ENCODE measurements around the gene ACTA1. TPM values are rescaled to one million over a fixed set of nuclear protein-coding genes. Genes with fewer than 3 reads are reported as not detected.
"Not testable (repeated sequence)": the region's sequence is repeated elsewhere in the genome, so short reads cannot be mapped to it uniquely, and the experiment has no call there.

The ACTA1 gene
- total RNA-seq, 1 donor from 2014 or later, result not detected

- no peak for DNase-seq (ENCODE audit: low read depth in 2 of 2)
Observed at GRCh38 chr1:229409616-229410369, 24.1 kb downstream of the ACTA1 start.

- no peak for DNase-seq (ENCODE audit: low read depth in 2 of 2)
Observed at GRCh38 chr1:229408458-229409037, 25.3 kb downstream of the ACTA1 start.

GRCh38 chr1:229407206-229408026 is 26.5 kb downstream of the ACTA1 start:
- no peak for DNase-seq (ENCODE audit: low read depth in 2 of 2)

GRCh38 chr1:229406798-229407197 is 27.1 kb downstream of the ACTA1 start:
- no peak for DNase-seq (ENCODE audit: low read depth in 2 of 2)

- DNase-seq (ENCODE audit: low read depth in 2 of 2), result no peak
Observed at GRCh38 chr1:229403573-229403972, 30.3 kb downstream of the ACTA1 start.

GRCh38 chr1:229402993-229403392 is 30.9 kb downstream of the ACTA1 start:
- no peak for DNase-seq (ENCODE audit: low read depth in 2 of 2)

GRCh38 chr1:229402329-229402728 is 31.6 kb downstream of the ACTA1 start:
- not testable (repeated sequence) for DNase-seq (ENCODE audit: low read depth in 2 of 2)

- no peak for DNase-seq (ENCODE audit: low read depth in 2 of 2)
Observed at GRCh38 chr1:229397762-229398161, 36.1 kb downstream of the ACTA1 start.

- DNase-seq (ENCODE audit: low read depth in 2 of 2), result no peak
Observed at GRCh38 chr1:229396585-229397206, 37.2 kb downstream of the ACTA1 start.

GRCh38 chr1:229394517-229394916 is 39.4 kb downstream of the ACTA1 start:
- DNase-seq (ENCODE audit: low read depth in 2 of 2), result not testable (repeated sequence)

- DNase-seq (ENCODE audit: low read depth in 2 of 2), result no peak
Observed at GRCh38 chr1:229392936-229393335, 41.0 kb downstream of the ACTA1 start.

GRCh38 chr1:229390130-229390529 is 43.8 kb downstream of the ACTA1 start:
- DNase-seq (ENCODE audit: low read depth in 2 of 2), result no peak

- DNase-seq (ENCODE audit: low read depth in 2 of 2), result peak in 1 of 2 donors; percentile 60
Observed at GRCh38 chr1:229388897-229389580, 44.9 kb downstream of the ACTA1 start.

GRCh38 chr1:229385853-229386456 is 47.9 kb downstream of the ACTA1 start:
- DNase-seq (ENCODE audit: low read depth in 2 of 2), result peak in 1 of 2 donors; percentile 32

- DNase-seq (ENCODE audit: low read depth in 2 of 2), result no peak
Observed at GRCh38 chr1:229384822-229385221, 49.1 kb downstream of the ACTA1 start.

- DNase-seq (ENCODE audit: low read depth in 2 of 2), result no peak
Observed at GRCh38 chr1:229383961-229384360, 49.9 kb downstream of the ACTA1 start.

GRCh38 chr1:229383188-229383587 is 50.7 kb downstream of the ACTA1 start:
- no peak for DNase-seq (ENCODE audit: low read depth in 2 of 2)

All from lung microvascular endothelial cell (primary cell).